Stimulated activated CD8-positive, alpha-beta memory T cell treated with anti-CD3 and anti-CD28 coated beads, Interleukin-4, amount 100 ng/mL, for 4 hours (primary cell): ENCODE measurements around the gene INSL4.

ENCODE experiments used
- DNase-seq, 2 donors: peaks; one replicate each; pipeline ENCODE4 v3.0.0-alpha.2; 2020; ENCODE audit warnings: low read depth in 2 of 2, low spot score in 1 of 2

The INSL4 gene

DNA sequence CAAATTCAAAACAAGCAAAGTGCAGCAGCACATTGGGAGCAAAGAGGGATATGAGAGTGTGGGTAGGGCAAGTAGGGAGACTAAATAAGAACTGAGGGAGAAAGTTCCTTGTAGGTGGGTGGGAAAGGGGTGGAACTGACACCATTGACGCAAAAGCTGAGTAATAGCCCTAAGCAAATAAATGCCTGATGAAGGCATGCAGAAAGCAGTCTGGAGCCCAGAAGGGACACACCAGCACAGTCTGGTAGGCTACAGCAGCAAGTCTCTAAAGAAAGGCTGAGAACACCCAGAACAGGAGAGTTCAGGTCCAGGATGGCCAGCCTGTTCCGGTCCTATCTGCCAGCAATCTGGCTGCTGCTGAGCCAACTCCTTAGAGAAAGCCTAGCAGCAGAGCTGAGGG is at the start of gene INSL4:
Gene INSL4, plus strand, starts transcription at position 208 of the 400 bp plus-strand sequence. Its CDS starts 105 bp downstream, at position 313.
- DNase-seq, result no peak

- no peak for DNase-seq
Observed at GRCh38 chr9:5184776-5185175, 46.4 kb upstream of the INSL4 start.

- DNase-seq, result no peak
Observed at GRCh38 chr9:5185220-5185840, 45.9 kb upstream of the INSL4 start, which contains the start of gene INSL6. TSS of gene INSL6 (minus strand) at chr9:5185639. CDS start at chr9:5185602, 37 bp downstream.

DNA sequence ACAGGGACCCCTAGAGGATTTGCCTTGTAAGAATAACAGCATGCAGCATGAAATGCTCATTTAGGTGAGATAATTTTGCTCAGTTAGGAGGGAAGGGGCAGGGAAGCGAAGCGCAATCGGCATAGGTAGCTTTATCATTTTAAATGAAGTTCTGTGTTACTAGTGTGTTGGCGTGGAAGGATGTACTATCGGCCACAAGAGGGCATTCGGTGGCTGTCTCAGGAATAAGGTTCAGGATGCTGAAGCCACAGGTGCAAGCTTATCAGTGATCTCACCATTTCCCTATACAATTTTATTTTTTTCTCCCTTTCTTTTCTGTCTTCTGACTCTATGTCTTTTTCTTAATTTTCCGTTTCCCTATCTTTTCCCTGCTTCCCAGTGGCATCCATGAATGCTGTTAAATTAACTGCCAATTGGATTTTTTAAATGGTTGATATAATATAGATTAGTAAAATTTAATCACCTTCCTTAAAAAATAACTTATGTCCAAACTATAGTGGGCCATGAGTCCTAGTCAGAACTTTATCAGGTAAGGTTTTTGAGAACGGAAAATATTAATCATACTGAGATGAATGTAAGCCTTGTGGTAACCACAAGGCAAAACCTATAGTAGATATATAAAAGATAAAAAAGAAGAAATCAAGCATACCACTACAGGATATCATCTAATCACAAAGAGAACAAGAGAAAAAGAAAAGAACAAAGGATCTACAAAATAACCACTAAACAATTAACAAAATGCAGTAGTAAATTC is 44.6 kb upstream of the INSL4 start:
- DNase-seq, result peak; percentile 10 to 13

GRCh38 chr9:5188060-5188984 is 42.9 kb upstream of the INSL4 start:
- DNase-seq, result no peak

- DNase-seq, result no peak
Observed at GRCh38 chr9:5191985-5192384, 39.2 kb upstream of the INSL4 start.

DNA sequence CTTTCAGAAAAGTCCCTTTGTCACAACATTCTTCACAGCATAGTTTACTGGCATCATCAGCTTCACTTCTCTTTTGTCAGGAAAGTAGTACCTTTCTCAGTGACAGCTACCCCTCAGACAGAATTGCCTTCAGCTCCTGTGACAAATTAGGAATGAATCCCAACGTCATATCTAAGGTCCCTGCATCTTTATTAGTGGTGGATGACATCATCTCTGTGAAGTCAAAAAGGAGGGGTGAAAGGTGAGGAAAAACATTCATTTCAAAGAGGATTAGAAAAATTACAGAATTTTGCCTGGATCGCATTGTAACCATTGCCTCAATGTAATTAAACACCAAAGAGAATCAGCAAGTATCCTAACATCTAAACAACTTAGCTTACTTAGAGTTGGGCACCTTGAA is 37.9 kb upstream of the INSL4 start:
- DNase-seq, result no peak

DNA sequence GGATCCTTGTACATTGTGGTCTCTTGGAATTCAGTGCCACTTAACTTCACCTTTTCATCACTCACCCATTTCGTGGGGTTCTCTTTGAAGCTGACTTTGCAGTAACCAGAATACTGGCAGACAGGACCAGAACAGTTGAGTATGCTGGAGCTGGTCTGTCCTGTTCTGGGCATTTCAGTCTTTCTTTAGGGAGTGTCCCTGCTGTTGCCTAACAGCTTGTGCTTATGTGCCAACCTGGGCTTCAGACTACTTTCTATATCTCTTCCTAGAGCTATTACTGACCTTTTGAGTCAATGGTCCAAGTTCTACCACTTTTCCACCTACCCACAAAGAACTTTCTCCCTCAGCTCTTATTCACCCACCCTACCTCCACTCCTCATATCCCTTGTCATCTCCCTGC is 35.8 kb upstream of the INSL4 start:
- no peak for DNase-seq

DNA sequence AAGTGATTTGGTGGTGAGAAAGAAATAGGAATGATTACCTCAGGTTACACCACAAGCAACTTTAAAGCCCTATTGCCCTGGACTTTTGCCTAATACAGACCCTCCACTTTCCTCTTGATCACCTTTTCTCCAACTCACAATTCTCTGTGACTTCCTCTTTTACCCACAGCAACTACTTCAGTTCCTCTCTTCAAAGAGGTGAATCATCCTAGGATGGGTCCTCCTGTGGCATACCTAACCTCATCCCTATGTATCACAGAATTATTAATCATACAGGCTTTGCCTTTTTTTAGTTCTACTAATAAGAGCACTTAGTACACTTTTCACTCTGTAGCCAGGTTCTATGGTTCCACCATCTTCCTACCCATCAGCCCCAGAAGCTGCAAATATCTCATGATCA is 26.1 kb upstream of the INSL4 start:
- no peak for DNase-seq

- DNase-seq, result no peak
Observed at GRCh38 chr9:5230554-5230953, 665 bp upstream of the INSL4 start.

GRCh38 chr9:5263351-5264218 is 32.4 kb downstream of the INSL4 start:
- DNase-seq, result no peak

DNA sequence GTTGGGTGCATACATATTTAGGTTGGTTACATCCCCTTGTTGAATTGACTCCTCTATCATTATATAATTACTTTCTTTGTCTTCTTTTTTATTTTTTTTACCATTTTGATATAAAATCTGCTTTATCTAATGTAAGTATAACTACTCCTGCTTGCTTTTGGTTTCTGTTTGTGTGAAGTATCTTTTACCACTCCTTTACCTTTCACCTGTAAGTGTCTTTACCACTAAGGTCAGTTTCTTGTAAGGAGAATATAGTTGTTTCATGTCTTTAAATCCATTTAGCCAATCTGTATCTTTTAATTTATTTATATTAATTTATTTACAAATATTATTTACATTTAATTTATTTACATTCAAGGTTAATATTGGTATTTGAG is 33.0 kb downstream of the INSL4 start:
- DNase-seq, result no peak

DNA sequence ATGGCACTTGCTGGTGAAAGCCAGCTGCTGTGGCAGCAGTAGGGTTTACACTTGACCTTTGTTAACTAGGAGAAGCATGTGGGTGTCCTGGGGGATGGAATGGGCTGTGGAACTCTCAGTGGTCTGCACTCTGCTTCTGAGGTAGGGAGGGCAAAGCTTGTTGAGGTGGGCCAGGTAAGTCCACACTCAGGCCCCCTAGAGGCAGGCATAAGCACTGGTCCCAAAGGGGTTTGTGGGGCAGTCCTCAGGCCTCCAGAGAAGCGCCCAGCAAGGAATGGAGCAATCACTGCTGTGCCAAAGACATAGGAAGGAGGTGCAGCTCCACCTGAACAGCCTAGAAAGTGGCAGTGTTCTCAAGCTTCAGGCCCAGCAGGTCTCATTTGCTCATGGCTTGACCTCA is 34.7 kb downstream of the INSL4 start:
- no peak for DNase-seq

- DNase-seq, result no peak
Observed at GRCh38 chr9:5269249-5269715, 38.1 kb downstream of the INSL4 start.

DNA sequence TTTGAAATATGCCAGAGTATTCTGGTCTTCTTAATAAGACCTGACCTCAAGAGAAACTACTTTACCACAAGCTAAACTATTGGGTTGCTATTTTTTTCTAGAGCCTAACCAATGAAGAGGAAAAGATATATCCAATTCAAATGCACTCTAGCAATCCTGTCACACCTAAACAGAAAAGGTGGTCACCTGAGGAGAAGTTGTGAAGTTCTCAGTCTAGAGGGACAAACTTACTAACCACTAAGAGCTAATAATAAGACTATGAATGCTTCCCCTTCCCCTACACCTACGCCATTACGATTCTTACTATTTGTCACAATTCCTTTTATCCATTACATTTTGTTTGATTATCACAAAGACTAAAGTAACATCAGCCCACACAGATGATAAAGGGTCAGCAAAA is 43.6 kb downstream of the INSL4 start:
- no peak for DNase-seq

- no peak for DNase-seq
Observed at GRCh38 chr9:5278486-5278885, 47.3 kb downstream of the INSL4 start.
